ENCODE data around the gene RIMBP3C.
"Not testable (repeated sequence)": the region's sequence is repeated elsewhere in the genome, so short reads cannot be mapped to it uniquely, and the experiment has no call there.

RIMBP3C gene

DNA sequence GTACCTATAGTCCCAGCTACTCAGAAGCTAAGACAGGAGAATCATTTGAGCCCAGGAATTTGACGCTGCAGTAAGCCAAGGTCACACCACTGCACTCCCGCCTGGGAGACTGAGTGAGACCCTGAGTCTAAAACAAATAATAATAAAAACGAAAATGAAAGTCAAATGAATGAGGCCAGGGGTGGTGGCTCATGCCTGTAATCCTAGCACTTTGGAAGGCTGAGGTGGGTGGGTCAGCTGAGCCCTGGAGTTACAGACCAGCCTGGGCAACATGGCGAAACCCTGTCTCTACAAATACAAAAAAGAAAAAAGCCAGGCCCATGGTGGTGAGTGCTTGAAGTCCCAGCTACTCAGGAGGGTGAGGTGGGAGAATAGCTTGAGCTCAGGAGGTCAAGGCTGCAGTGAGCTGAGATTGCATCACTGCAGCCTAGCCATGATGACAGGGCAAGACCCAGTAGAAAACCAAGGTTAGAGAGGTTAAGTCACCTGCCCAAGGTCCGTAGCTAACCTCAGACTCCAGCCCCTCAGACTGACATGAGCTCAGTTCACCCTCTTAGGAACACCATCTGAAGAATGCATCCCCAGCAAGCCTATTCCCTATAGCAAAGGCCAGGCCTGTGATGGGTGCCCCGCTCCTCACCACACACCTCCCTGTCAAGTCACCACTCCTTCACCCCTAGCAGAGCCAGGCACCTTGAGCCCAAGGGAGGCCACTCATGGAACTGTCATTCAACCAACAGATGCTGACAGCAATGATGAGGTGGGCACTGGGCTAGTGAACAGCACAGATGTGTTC is 24.4 kb downstream of the RIMBP3C start:
- DNase-seq = not testable (repeated sequence)

DNA sequence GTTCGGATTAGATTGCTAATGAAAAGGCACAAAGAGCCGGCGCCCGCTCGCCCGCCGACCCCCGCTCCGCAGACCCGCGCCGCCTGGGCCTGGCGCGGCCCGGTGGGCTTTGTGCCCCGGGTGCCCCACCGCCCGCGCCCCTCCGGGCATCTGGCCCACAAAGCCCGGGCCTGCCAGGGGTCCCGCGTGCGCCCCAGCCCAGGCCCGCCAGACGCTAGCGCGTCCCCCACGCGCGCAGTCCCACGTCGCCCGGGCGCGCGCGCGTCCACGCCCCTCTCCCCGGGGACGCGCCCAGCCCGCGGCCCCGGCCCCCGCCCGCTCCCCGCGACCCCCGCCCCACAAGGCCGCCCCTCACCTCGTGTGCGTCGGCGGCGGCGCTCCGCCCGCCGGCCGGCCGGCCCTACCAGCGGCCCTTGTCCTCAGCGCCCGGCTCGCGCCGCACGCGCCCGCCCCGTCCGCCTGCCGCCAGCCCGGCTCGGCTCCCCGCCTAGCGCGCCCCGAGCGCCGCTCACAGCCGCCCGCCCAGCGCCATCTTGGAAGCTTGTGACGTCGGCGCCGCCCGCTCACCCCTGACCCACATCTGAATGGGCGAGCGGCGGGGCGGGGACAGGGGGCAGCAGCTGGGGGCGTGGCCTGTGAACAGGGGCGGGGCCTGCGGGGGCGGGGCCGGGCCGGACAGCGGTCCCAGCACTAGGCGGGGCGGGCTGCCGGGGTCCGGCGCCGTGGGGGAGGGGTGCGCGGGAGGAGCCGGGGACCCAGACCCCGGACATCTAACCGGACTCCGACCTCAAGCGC is 34.1 kb downstream of the RIMBP3C start:
- not testable (repeated sequence) for DNase-seq

- DNase-seq = not testable (repeated sequence)
Measured at GRCh38 chr22:21516522-21516921, 34.7 kb downstream of the RIMBP3C start.

DNA sequence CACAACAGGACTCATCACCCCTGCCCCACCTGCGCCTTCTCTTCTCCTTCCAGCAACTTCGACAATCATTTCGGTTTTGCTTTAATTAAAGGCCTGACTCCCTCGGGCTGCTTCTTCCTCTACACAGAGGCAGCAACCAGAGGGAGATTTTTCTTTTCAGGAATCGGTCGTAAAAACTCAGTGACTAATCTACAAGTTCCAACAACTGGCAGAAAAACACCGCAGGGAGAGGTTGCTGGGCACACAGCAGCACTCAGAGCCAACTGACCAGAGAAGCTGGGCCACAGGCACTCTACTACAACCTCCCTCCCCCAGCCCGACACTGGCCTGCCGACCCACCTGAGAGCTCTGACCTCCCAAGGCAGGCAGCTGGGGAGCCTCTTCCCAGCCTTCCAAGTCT is 36.0 kb downstream of the RIMBP3C start:
- not testable (repeated sequence) for DNase-seq

GRCh38 chr22:21514117-21514516 is 37.1 kb downstream of the RIMBP3C start:
- DNase-seq = not testable (repeated sequence)

- not testable (repeated sequence) for DNase-seq
Measured at GRCh38 chr22:21512022-21512421, 39.2 kb downstream of the RIMBP3C start.

DNA sequence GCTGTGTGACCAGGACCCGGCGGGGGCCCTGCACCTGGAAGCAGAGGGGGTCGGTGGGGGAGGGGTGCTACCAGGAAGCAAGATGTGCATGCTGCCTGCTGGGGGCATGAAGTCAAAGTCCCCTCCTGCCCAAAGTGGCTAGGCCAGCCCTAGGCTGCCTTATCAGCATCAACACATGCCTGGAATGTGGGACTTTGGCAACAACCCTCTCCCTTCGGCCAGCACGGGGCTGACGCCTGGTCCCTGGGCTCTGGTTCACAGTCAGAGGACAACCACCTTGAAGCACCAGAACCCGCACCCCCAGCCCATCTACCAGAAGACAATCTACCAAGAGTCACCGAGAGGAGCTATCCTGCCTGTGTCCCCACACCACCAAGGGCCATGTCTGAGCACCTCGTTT is 40.9 kb downstream of the RIMBP3C start:
- not testable (repeated sequence) for DNase-seq

GRCh38 chr22:21499623-21500506 is 51.4 kb downstream of the RIMBP3C start:
- not testable (repeated sequence) for DNase-seq

GRCh38 chr22:21498489-21498888 is 52.8 kb downstream of the RIMBP3C start:
- DNase-seq = not testable (repeated sequence)

DNA sequence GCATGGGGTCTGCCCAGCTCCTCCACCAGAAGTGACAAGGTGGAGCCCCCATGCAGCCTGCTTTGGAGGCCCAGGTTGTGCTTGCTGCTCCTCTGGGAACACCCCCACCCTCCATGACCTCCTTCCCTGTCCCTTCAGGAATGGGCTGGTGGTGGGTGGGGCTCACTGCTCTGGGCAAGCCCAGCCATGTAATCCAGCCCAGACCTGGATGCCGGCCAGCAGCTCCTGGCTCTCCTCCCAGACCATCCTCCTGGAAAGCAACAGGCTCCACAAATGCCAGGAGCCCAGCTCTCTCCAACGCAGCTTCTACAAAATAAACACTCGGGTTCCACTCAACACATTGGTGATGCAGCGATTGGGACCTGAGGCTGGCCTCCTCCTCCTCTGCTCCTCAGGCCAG is 53.3 kb downstream of the RIMBP3C start:
- DNase-seq = not testable (repeated sequence)

All from inflammatory macrophage (primary cell).